Caco-2 (cell line): ENCODE results near the gene EPRS1. TPM values are rescaled to one million over a fixed set of nuclear protein-coding genes. Genes with fewer than 3 reads are reported as not detected.

Source experiments
- BruUV-seq: library from RNA; stranded (reverse); fragments of 400-500 nt; replicated peaks from 2 replicates; lab custom pipeline; 2021; lab: Mats Ljungman, UMichigan
- CTCF ChIA-PET: fragments of 300-600 bp; sonication (Branson Sonifier 250); formaldehyde crosslinking; loops from one replicate; lab custom pipeline; 2022; ENCODE audit warnings: antibody characterized with exemption; lab: Charles Lee
- POLR2A ChIA-PET: fragments of 300-600 bp; sonication (Branson Sonifier 250); formaldehyde crosslinking; loops from one replicate; lab custom pipeline; 2022; ENCODE audit warnings: antibody characterized with exemption; lab: Charles Lee
- DNase-seq, 2 experiments: peaks; one replicate each; pipeline versions ENCODE4 v3.0.0 to v3.0.0-alpha.2; 2020 to 2022
- H3K27me3 ChIP-seq: replicated peaks from 2 replicates; pipeline ENCODE4 v1.6.0; 2011; ENCODE audit warnings: low read length; ENCODE audit not compliant: control insufficient read depth, insufficient read depth
- H3K36me3 ChIP-seq: 2 replicates; pipeline ENCODE4 v1.5.1; 2011; ENCODE audit warnings: low read length; ENCODE audit not compliant: control insufficient read depth, insufficient read depth
- H3K4me1 ChIP-seq: fragments of 250-450 bp; sonication (Bioruptor Pico); 2 replicates; pipeline ENCODE4 v1.5.1; 2020; ENCODE audit warnings: mild to moderate bottlenecking
- H3K4me3 ChIP-seq: 2 replicates; pipeline ENCODE4 v1.5.1; 2011; ENCODE audit warnings: low read depth, mild to moderate bottlenecking, control low read depth, low read length
- H3K9me3 ChIP-seq: fragments of 250-450 bp; sonication (Bioruptor Pico); 2 replicates; pipeline ENCODE4 v1.5.1; 2020; ENCODE audit warnings: mild to moderate bottlenecking, moderate library complexity
- H3K27ac Mint-ChIP-seq: one replicate; pipeline ENCODE4 v1.8.0; 2022; ENCODE audit warnings: mixed read lengths; ENCODE audit not compliant: unreplicated experiment
- H3K27me3 Mint-ChIP-seq: one replicate; pipeline ENCODE4 v1.8.0; 2022; ENCODE audit warnings: mixed read lengths; ENCODE audit not compliant: insufficient read depth, unreplicated experiment
- H3K36me3 Mint-ChIP-seq: one replicate; pipeline ENCODE4 v1.8.0; 2022; ENCODE audit warnings: mild to moderate bottlenecking, mixed read lengths; ENCODE audit not compliant: insufficient read depth, unreplicated experiment
- H3K4me1 Mint-ChIP-seq: one replicate; pipeline ENCODE4 v1.8.0; 2022; ENCODE audit warnings: low read depth, mixed read lengths; ENCODE audit not compliant: unreplicated experiment
- H3K4me3 Mint-ChIP-seq: one replicate; pipeline ENCODE4 v1.8.0; 2022; ENCODE audit warnings: mild to moderate bottlenecking, moderate library complexity, mixed read lengths; ENCODE audit not compliant: unreplicated experiment
- H3K9me3 Mint-ChIP-seq: one replicate; pipeline ENCODE4 v1.8.0; 2022; ENCODE audit warnings: mixed read lengths; ENCODE audit not compliant: unreplicated experiment
- intact Hi-C: fragments of 100-400 bp; cut with micrococcal nuclease; formaldehyde crosslinking; loops from one replicate; pipeline ENCODE4 v1.10.0; 2022; ENCODE audit not compliant: unreplicated experiment
- total RNA-seq: library from RNA; stranded (reverse); gene quantifications from 2 replicates; pipeline ENCODE4 v1.2.3, GENCODE V29; 2022
- TF ChIP-seq, protein P1 (sequence below), 2 experiments: fragments of 200-600 bp in 1 of 2; IDR thresholded peaks; 1 replicate in 1 of 2; 2 replicates in 1 of 2; pipeline versions ENCODE4 v1.5.1 to v1.8.0; 2011 to 2022; ENCODE audit warnings: antibody characterized with exemption in 1 of 2, control low read depth in 1 of 2, inconsistent platforms in 1 of 2, low read depth in 1 of 2, low read length in 1 of 2, mild to moderate bottlenecking in 1 of 2, moderate library complexity in 1 of 2; ENCODE audit not compliant: insufficient read depth in 1 of 2, severe bottlenecking in 1 of 2, unreplicated experiment in 1 of 2

Gene EPRS1
- total RNA-seq, 1 experiment from 2014 or later = 215 TPM

DNA sequence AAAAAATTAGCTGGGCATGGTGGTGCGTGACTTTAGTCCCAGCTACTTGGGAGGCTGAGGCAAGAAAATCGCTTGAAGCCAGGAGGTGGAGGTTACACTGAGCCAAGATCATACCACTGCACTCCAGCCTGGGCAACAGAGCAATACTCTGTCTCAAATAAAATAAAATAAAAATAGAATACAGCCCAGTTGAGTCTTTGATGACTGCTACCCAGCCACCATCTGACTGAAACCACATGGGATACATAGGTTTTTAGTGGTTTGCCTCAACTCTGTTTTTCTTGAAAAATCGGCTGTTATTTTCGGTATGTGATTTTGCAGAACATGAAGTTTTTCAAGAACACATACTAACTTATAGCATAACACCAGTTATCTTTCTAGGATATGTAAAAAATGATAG is 46.5 kb downstream of the EPRS1 start:
- H3K4me3 ChIP-seq = no peak overlapping the region
- POLR2A ChIA-PET = no interaction called here
- H3K27me3 Mint-ChIP-seq = no peaks in the 10 kb centered on the region
- DNase-seq = no peak
- H3K9me3 ChIP-seq = no peaks in the 10 kb centered on the region; the same call in 1 of the 2 replicates
- H3K9me3 Mint-ChIP-seq = no peaks in the 10 kb centered on the region
- H3K4me1 Mint-ChIP-seq = no peaks in the 10 kb centered on the region
- no peak overlapping the region for H3K27ac Mint-ChIP-seq
- no peak overlapping the region for H3K4me3 Mint-ChIP-seq
- TF ChIP-seq, protein P1, sequence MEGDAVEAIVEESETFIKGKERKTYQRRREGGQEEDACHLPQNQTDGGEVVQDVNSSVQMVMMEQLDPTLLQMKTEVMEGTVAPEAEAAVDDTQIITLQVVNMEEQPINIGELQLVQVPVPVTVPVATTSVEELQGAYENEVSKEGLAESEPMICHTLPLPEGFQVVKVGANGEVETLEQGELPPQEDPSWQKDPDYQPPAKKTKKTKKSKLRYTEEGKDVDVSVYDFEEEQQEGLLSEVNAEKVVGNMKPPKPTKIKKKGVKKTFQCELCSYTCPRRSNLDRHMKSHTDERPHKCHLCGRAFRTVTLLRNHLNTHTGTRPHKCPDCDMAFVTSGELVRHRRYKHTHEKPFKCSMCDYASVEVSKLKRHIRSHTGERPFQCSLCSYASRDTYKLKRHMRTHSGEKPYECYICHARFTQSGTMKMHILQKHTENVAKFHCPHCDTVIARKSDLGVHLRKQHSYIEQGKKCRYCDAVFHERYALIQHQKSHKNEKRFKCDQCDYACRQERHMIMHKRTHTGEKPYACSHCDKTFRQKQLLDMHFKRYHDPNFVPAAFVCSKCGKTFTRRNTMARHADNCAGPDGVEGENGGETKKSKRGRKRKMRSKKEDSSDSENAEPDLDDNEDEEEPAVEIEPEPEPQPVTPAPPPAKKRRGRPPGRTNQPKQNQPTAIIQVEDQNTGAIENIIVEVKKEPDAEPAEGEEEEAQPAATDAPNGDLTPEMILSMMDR (IDR thresholded peaks at IDR 0.05; ENCODE audit: insufficient read depth in 1 of 2, low read depth in 1 of 2, low read length in 1 of 2, severe bottlenecking in 1 of 2, unreplicated experiment in 1 of 2) = no peak
- no TSS peak for BruUV-seq
- peaks cover 95% of the 10 kb centered on the region for H3K36me3 Mint-ChIP-seq
- no peaks in the 10 kb centered on the region for H3K4me1 ChIP-seq
- no peaks in the 10 kb centered on the region for H3K27me3 ChIP-seq
- peaks cover 1% of the 10 kb centered on the region for H3K36me3 ChIP-seq
- intact Hi-C loops = no loop called here
- CTCF ChIA-PET = no interaction called here

Other genes with a start within 250 kb of the EPRS1 start
- 0.39 and 0.65 TPM in 2 replicates for gene SLC30A10, start 117.9 kb downstream of the EPRS1 start, total RNA-seq
- 25.0 and 29.4 TPM in 2 replicates for gene BPNT1, start 43.3 kb upstream of the EPRS1 start, total RNA-seq
- gene IARS2, start 47.6 kb upstream of the EPRS1 start, total RNA-seq = 123 and 136 TPM in 2 replicates
- gene RAB3GAP2, start 225.9 kb upstream of the EPRS1 start, total RNA-seq = 41.1 and 47.0 TPM in 2 replicates